CD4-positive, CD25-positive, alpha-beta regulatory T cell (primary cell): ENCODE measurements around the gene LMO3. TPM values are rescaled to one million over a fixed set of nuclear protein-coding genes. Genes with fewer than 3 reads are reported as not detected.

Experiments used
- ATAC-seq, 2 donors: fragments of 150-1000 bp; cut with Tn5 transposase; one replicate each; pipeline ENCODE4 v1.10.0; 2021; ENCODE audit warnings: low read depth in 2 of 2, moderate number of reproducible peaks in 2 of 2, moderate library complexity in 1 of 2
- DNase-seq, 3 donors: peaks; one replicate each; pipeline versions ENCODE4 v3.0.0 to v3.0.0-alpha.2; 2012 to 2022; ENCODE audit warnings: mixed read lengths in 1 of 3
- H3K27ac ChIP-seq: one replicate; pipeline ENCODE4 v1.7.0; 2013; ENCODE audit warnings: mild to moderate bottlenecking, low read length; ENCODE audit not compliant: insufficient read depth, poor library complexity, severe bottlenecking
- H3K27me3 ChIP-seq: one replicate; pipeline ENCODE4 v1.7.0; 2013; ENCODE audit warnings: low read length; ENCODE audit not compliant: control insufficient read depth, insufficient read depth
- H3K36me3 ChIP-seq: one replicate; pipeline ENCODE4 v1.7.0; 2013; ENCODE audit warnings: mild to moderate bottlenecking, low read length, moderate library complexity; ENCODE audit not compliant: control insufficient read depth, insufficient read depth
- H3K4me1 ChIP-seq: 2 replicates; pipeline ENCODE4 v1.7.0; 2013; ENCODE audit warnings: mild to moderate bottlenecking, low read length; ENCODE audit not compliant: insufficient read depth, control insufficient read depth, poor library complexity, severe bottlenecking
- H3K4me3 ChIP-seq: one replicate; pipeline ENCODE4 v1.7.0; 2013; ENCODE audit warnings: low read depth, mild to moderate bottlenecking, low read length, moderate library complexity
- H3K9me3 ChIP-seq, 2 experiments: 1 replicate in 1 of 2; 2 replicates in 1 of 2; pipeline ENCODE4 v1.7.0; 2013; ENCODE audit warnings: low read length in 2 of 2, mild to moderate bottlenecking in 1 of 2, moderate library complexity in 1 of 2; ENCODE audit not compliant: control insufficient read depth in 2 of 2
- H3K27ac Mint-ChIP-seq, 3 donors: one replicate each; pipeline ENCODE4 v1.8.0; 2020 to 2022; ENCODE audit warnings: mild to moderate bottlenecking in 3 of 3, mixed read lengths in 3 of 3, moderate library complexity in 2 of 3
- H3K27me3 Mint-ChIP-seq: one replicate; pipeline ENCODE4 v1.8.0; 2022; ENCODE audit warnings: mild to moderate bottlenecking, mixed read lengths
- H3K36me3 Mint-ChIP-seq: one replicate; pipeline ENCODE4 v1.8.0; 2020; ENCODE audit warnings: mixed read lengths
- H3K4me1 Mint-ChIP-seq, 4 donors: one replicate each; pipeline ENCODE4 v1.8.0; 2020 to 2022; ENCODE audit warnings: mixed read lengths in 4 of 4, mild to moderate bottlenecking in 1 of 4
- H3K4me3 Mint-ChIP-seq, 4 donors: one replicate each; pipeline ENCODE4 v1.8.0; 2020 to 2022; ENCODE audit warnings: mild to moderate bottlenecking in 4 of 4, mixed read lengths in 4 of 4, moderate library complexity in 3 of 4
- H3K9me3 Mint-ChIP-seq, 7 donors: one replicate each; pipeline ENCODE4 v1.8.0; 2020 to 2022; ENCODE audit warnings: mixed read lengths in 7 of 7, mild to moderate bottlenecking in 3 of 7, moderate library complexity in 2 of 7
- polyA plus RNA-seq, 4 donors: library from polyadenylated mRNA; unstranded; fragments of 300-500 nt; fragmentation: Illumina TruSeq; gene quantifications; one replicate each; pipeline ENCODE4 v1.2.3, GENCODE V29; 2021
- total RNA-seq: library from RNA; stranded (reverse); gene quantifications from one replicate; pipeline ENCODE4 v1.2.3, GENCODE V29; 2022

LMO3 gene
- total and polyA plus RNA-seq, 5 donors from 2014 or later = not detected

DNA sequence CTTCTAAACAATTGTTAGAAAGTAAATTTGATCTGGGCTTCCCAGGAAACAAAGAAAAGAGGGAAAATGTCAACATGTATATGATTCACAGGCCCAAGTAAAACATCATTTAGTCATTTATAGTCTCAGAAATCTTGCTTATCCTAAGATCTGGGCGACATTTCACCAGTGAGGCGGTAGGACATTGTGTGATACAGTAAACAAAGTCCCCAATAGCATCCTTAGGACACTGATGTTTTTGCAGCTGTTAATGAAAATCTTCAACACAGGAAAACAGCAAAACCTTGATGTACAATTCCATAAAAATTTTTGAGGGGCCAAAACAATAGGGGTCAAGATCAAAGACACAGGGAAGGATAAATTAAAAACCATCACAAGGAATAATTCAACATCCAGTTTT is 20.2 kb downstream of the LMO3 start:
- H3K36me3 Mint-ChIP-seq = no peaks in the 10 kb centered on the region
- peaks cover 0 to 3% of the 10 kb centered on the region in 2 experiments for H3K9me3 ChIP-seq
- no peak for DNase-seq
- no peaks in the 10 kb centered on the region for H3K27me3 ChIP-seq
- no peaks in the 10 kb centered on the region for H3K36me3 ChIP-seq
- peaks cover 5 to 18% (median 8%) of the 10 kb centered on the region in 7 donors for H3K9me3 Mint-ChIP-seq
- H3K4me3 Mint-ChIP-seq = no peak overlapping the region
- no peak for ATAC-seq
- H3K27ac Mint-ChIP-seq = no peak overlapping the region
- no peaks in the 10 kb centered on the region for H3K4me1 ChIP-seq
- no peaks in the 10 kb centered on the region for H3K27me3 Mint-ChIP-seq
- no peaks in the 10 kb centered on the region for H3K4me1 Mint-ChIP-seq
- H3K27ac ChIP-seq = no peak overlapping the region
- H3K4me3 ChIP-seq = no peak overlapping the region

GRCh38 chr12:16583969-16584745 is 21.8 kb downstream of the LMO3 start:
- Mint-ChIP-seq H3K27me3 (no peaks in the 10 kb centered on the region), H3K9me3 (peaks cover 5 to 18% (median 8%) of the 10 kb centered on the region in 7 donors), H3K4me1 (no peaks in the 10 kb centered on the region), H3K4me3 (no peak overlapping the region), H3K36me3 (no peaks in the 10 kb centered on the region), H3K27ac (no peak overlapping the region)
- Histone ChIP-seq H3K4me1 (no peaks in the 10 kb centered on the region), H3K4me3 (no peak overlapping the region), H3K27ac (no peak overlapping the region), H3K36me3 (no peaks in the 10 kb centered on the region), H3K27me3 (no peaks in the 10 kb centered on the region), H3K9me3 (peaks cover 0 to 3% of the 10 kb centered on the region in 2 experiments)
- ATAC-seq (no peak), DNase-seq (no peak)

GRCh38 chr12:16581416-16581815 is 24.5 kb downstream of the LMO3 start:
- Mint-ChIP-seq H3K9me3 (peaks cover 2 to 20% (median 8%) of the 10 kb centered on the region in 7 donors), H3K4me1 (no peaks in the 10 kb centered on the region), H3K4me3 (no peak overlapping the region), H3K36me3 (no peaks in the 10 kb centered on the region), H3K27me3 (no peaks in the 10 kb centered on the region), H3K27ac (no peak overlapping the region)
- H3K27me3 ChIP-seq = no peaks in the 10 kb centered on the region
- no peak for DNase-seq
- H3K27ac ChIP-seq = no peak overlapping the region
- no peak overlapping the region for H3K4me3 ChIP-seq
- ATAC-seq = no peak
- H3K9me3 ChIP-seq = peaks cover 0 to 3% of the 10 kb centered on the region in 2 experiments
- H3K36me3 ChIP-seq = no peaks in the 10 kb centered on the region
- no peaks in the 10 kb centered on the region for H3K4me1 ChIP-seq

DNA sequence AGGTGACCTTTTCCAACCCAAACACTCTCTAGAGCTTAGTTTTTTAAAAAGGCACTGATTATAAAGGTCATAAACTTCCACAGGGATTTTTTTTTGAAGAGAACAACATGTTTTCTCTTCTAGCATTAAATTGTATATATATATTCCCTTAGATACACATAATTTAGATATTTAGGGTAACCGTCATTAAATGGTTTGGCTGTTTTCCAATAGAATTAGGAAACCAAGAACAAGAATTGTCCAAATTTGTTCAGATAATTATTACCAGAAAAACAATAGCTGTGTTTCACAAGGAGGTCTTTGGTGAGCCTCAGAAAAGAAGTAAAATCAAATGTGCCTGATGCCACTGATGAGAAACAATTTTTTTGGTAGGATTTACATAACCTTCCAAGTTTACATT is 26.9 kb downstream of the LMO3 start:
- H3K27me3 Mint-ChIP-seq = no peaks in the 10 kb centered on the region
- H3K27ac Mint-ChIP-seq = no peak overlapping the region
- DNase-seq (no peak), ATAC-seq (no peak)
- peaks cover 2 to 26% (median 11%) of the 10 kb centered on the region in 7 donors for H3K9me3 Mint-ChIP-seq
- no peaks in the 10 kb centered on the region for H3K27me3 ChIP-seq
- no peak overlapping the region for H3K4me3 Mint-ChIP-seq
- no peaks in the 10 kb centered on the region for H3K4me1 Mint-ChIP-seq
- peaks cover 0 to 3% of the 10 kb centered on the region in 2 experiments for H3K9me3 ChIP-seq
- H3K36me3 ChIP-seq = no peaks in the 10 kb centered on the region
- no peak overlapping the region for H3K4me3 ChIP-seq
- no peak overlapping the region for H3K27ac ChIP-seq
- H3K36me3 Mint-ChIP-seq = no peaks in the 10 kb centered on the region
- H3K4me1 ChIP-seq = no peaks in the 10 kb centered on the region

- no peak for DNase-seq
- Mint-ChIP-seq H3K27ac (no peak overlapping the region), H3K36me3 (no peaks in the 10 kb centered on the region), H3K9me3 (peaks cover 0 to 13% (median 5%) of the 10 kb centered on the region in 7 donors), H3K4me3 (no peak overlapping the region), H3K27me3 (no peaks in the 10 kb centered on the region), H3K4me1 (no peaks in the 10 kb centered on the region)
- ATAC-seq = no peak
- Histone ChIP-seq H3K4me1 (no peaks in the 10 kb centered on the region), H3K4me3 (no peak overlapping the region), H3K27ac (no peak overlapping the region), H3K9me3 (no peaks in the 10 kb centered on the region), H3K36me3 (no peaks in the 10 kb centered on the region), H3K27me3 (no peaks in the 10 kb centered on the region)
Observed at GRCh38 chr12:16573398-16574077, 32.4 kb downstream of the LMO3 start.

- Mint-ChIP-seq H3K4me1 (no peaks in the 10 kb centered on the region), H3K27me3 (no peaks in the 10 kb centered on the region), H3K9me3 (peaks cover 0 to 4% (median 3%) of the 10 kb centered on the region in 7 donors), H3K27ac (no peak overlapping the region), H3K36me3 (no peaks in the 10 kb centered on the region), H3K4me3 (no peak overlapping the region)
- DNase-seq (no peak), ATAC-seq (no peak)
- H3K27me3 ChIP-seq = no peaks in the 10 kb centered on the region
- H3K9me3 ChIP-seq = no peaks in the 10 kb centered on the region
- H3K4me3 ChIP-seq = no peak overlapping the region
- no peaks in the 10 kb centered on the region for H3K36me3 ChIP-seq
- no peak overlapping the region for H3K27ac ChIP-seq
- H3K4me1 ChIP-seq = no peaks in the 10 kb centered on the region
Observed at GRCh38 chr12:16568873-16569272, 37.1 kb downstream of the LMO3 start.

- DNase-seq = no peak
- H3K27me3 Mint-ChIP-seq = no peaks in the 10 kb centered on the region
- H3K36me3 ChIP-seq = no peaks in the 10 kb centered on the region
- H3K9me3 Mint-ChIP-seq = peaks cover 0 to 8% (median 3%) of the 10 kb centered on the region in 7 donors
- no peak for ATAC-seq
- no peaks in the 10 kb centered on the region for H3K36me3 Mint-ChIP-seq
- H3K4me1 Mint-ChIP-seq = no peaks in the 10 kb centered on the region
- H3K4me1 ChIP-seq = no peaks in the 10 kb centered on the region
- H3K4me3 Mint-ChIP-seq = no peak overlapping the region
- no peaks in the 10 kb centered on the region for H3K9me3 ChIP-seq
- no peak overlapping the region for H3K27ac Mint-ChIP-seq
- H3K27me3 ChIP-seq = no peaks in the 10 kb centered on the region
- H3K27ac ChIP-seq = no peak overlapping the region
- H3K4me3 ChIP-seq = no peak overlapping the region
Observed at GRCh38 chr12:16564675-16565074, 41.3 kb downstream of the LMO3 start.
